HG03460 (cell line): ENCODE results near the gene TBC1D22A.

Source experiments
- ATAC-seq: cut with Tn5 transposase; IDR thresholded peaks from one replicate; pipeline ENCODE4 v1.9.1; 2021; ENCODE audit not compliant: unreplicated experiment

The TBC1D22A gene

GRCh38 chr22:46854125-46854870 is 91.8 kb downstream of the TBC1D22A start:
- no peak for ATAC-seq

GRCh38 chr22:46855681-46856080 is 93.2 kb downstream of the TBC1D22A start:
- ATAC-seq: no peak

- no peak for ATAC-seq
Measured at GRCh38 chr22:46856661-46857060, 94.2 kb downstream of the TBC1D22A start.

- ATAC-seq: no peak
Measured at GRCh38 chr22:46857142-46857884, 94.9 kb downstream of the TBC1D22A start.

- no peak for ATAC-seq
Measured at GRCh38 chr22:46857885-46858143, 95.4 kb downstream of the TBC1D22A start.

GRCh38 chr22:46858181-46858771 is 95.8 kb downstream of the TBC1D22A start:
- ATAC-seq: no peak

GRCh38 chr22:46860562-46860961 is 98.1 kb downstream of the TBC1D22A start:
- no peak for ATAC-seq

GRCh38 chr22:46861468-46862367 is 99.3 kb downstream of the TBC1D22A start:
- no peak for ATAC-seq

GRCh38 chr22:46862418-46863324 is 100.2 kb downstream of the TBC1D22A start:
- no peak for ATAC-seq

GRCh38 chr22:46863794-46864193 is 101.3 kb downstream of the TBC1D22A start:
- ATAC-seq: no peak

GRCh38 chr22:46864314-46865051 is 102.0 kb downstream of the TBC1D22A start:
- ATAC-seq: no peak

- ATAC-seq: no peak
Measured at GRCh38 chr22:46865052-46865434, 102.6 kb downstream of the TBC1D22A start.

- ATAC-seq: no peak
Measured at GRCh38 chr22:46865642-46866041, 103.2 kb downstream of the TBC1D22A start.

- ATAC-seq: no peak
Measured at GRCh38 chr22:46866591-46866990, 104.1 kb downstream of the TBC1D22A start.

GRCh38 chr22:46867106-46867505 is 104.7 kb downstream of the TBC1D22A start:
- no peak for ATAC-seq

GRCh38 chr22:46869329-46869728 is 106.9 kb downstream of the TBC1D22A start:
- no peak for ATAC-seq

GRCh38 chr22:46869831-46870441 is 107.5 kb downstream of the TBC1D22A start:
- ATAC-seq: no peak

- ATAC-seq: no peak
Measured at GRCh38 chr22:46871826-46872225, 109.4 kb downstream of the TBC1D22A start.

GRCh38 chr22:46875089-46875488 is 112.6 kb downstream of the TBC1D22A start:
- no peak for ATAC-seq
